Prostate gland (tissue), 2 donors: ENCODE results near the gene TMEM223. TPM values are rescaled to one million over a fixed set of nuclear protein-coding genes. Genes with fewer than 3 reads are reported as not detected.
A peak's percentile ranks its signal among the peaks of the same experiment; 100 is the strongest.
"Not testable (repeated sequence)": the region's sequence is repeated elsewhere in the genome, so short reads cannot be mapped to it uniquely, and the experiment has no call there.

ENCODE experiments used
- DNase-seq: peaks from one replicate; pipeline ENCODE4 v3.0.0-alpha.2; 2019; ENCODE audit warnings: low spot score
- H3K27ac ChIP-seq, 2 donors: fragments of 200-600 bp; sonication (generic); 2 replicates each; pipeline ENCODE4 v1.5.1; 2017 to 2019
- H3K27me3 ChIP-seq: fragments of 200-600 bp; sonication (generic); replicated peaks from 2 replicates; pipeline ENCODE4 v1.5.1; 2019; ENCODE audit not compliant: insufficient read depth
- H3K36me3 ChIP-seq, 2 donors: fragments of 200-600 bp; sonication (generic); 1 replicate in 1 of 2; 2 replicates in 1 of 2; pipeline versions ENCODE4 v1.5.1 to v1.8.1; 2017 to 2019
- H3K4me1 ChIP-seq: fragments of 200-600 bp; sonication (generic); replicated peaks from 2 replicates; pipeline ENCODE4 v1.5.1; 2019
- H3K4me3 ChIP-seq, 2 donors: fragments of 200-600 bp; sonication (generic); 2 replicates each; pipeline ENCODE4 v1.5.1; 2017 to 2019
- H3K9me3 ChIP-seq: fragments of 200-600 bp; sonication (generic); 2 replicates; pipeline ENCODE4 v1.5.1; 2017
- POLR2A ChIP-seq: fragments of 450-650 bp; IDR thresholded peaks from one replicate; pipeline ENCODE4 v1.6.1; 2016; ENCODE audit warnings: antibody characterized with exemption, mild to moderate bottlenecking
- POLR2AphosphoS5 ChIP-seq: sonication (generic); formaldehyde crosslinking; IDR thresholded peaks from one replicate; pipeline ENCODE4 v1.6.1; 2017; ENCODE audit warnings: antibody characterized with exemption
- WGBS: methylation state at CpG from one replicate; pipeline ENCODE4 v1.1.5; 2018; 5-methylcytosine and 5-hydroxymethylcytosine counted together
- intact Hi-C: fragments of 100-400 bp; cut with DNase I; formaldehyde crosslinking; loops from one replicate; pipeline ENCODE4 v1.14.2; 2022
- total RNA-seq, 2 donors: library from RNA; depleted of rRNA; stranded (reverse); fragments of >200 nt; gene quantifications; one replicate each; pipeline ENCODE4 v1.1.0, GENCODE V29; 2016
- TF ChIP-seq, protein P1 (sequence below), 4 experiments: fragments of 200-600 bp in 2 of 4; fragments of 450-650 bp in 2 of 4; sonication (generic) in 2 of 4; IDR thresholded peaks; 1 replicate in 3 of 4; 2 replicates in 1 of 4; pipeline ENCODE4 v1.5.1; 2016 to 2019; ENCODE audit warnings: antibody characterized with exemption in 4 of 4, mild to moderate bottlenecking in 2 of 4, moderate library complexity in 2 of 4

The TMEM223 gene, protein sequence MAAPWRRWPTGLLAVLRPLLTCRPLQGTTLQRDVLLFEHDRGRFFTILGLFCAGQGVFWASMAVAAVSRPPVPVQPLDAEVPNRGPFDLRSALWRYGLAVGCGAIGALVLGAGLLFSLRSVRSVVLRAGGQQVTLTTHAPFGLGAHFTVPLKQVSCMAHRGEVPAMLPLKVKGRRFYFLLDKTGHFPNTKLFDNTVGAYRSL
- 10 to 100 TPM; 35.8 to 73.6 TPM for total RNA-seq

DNA sequence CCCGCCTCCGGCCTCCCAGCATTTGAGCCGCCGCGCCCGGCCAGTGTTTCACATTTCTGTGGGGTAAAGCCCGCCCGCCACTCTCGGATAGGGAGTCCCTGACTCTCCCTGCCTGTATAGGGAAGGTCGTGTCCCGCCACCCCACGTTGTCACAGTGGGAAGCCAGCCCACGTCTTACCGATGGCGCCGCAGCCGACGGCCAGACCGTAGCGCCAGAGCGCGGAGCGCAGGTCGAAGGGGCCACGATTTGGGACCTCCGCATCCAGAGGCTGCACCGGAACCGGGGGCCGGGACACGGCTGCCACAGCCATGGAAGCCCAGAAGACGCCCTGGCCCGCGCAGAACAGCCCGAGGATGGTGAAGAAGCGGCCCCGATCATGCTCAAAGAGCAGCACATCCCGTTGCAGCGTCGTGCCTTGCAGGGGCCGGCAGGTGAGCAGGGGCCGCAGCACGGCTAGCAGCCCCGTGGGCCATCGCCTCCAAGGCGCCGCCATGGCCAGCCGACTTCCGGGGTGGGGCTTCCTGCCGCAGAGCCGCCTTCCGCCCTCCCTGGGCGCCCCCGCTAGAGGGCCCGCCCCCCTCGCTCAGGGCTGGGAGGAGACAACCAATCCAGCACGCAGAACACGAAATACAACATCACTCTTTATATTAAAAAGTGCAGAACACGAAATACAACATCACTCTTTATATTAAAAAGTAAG, at the start of gene TMEM223:
Gene TMEM223, minus strand, starts transcription at position 506 of the 701 bp plus-strand sequence. Its CDS starts 12 bp downstream, at position 494.
- Histone ChIP-seq H3K27ac (peak within 1 kb of the TSS; percentile 71 to 74), H3K27me3 (no peaks in the 10 kb centered on the region), H3K9me3 (no peaks in the 10 kb centered on the region), H3K4me1 (peaks cover 18% of the 10 kb centered on the region), H3K36me3 (peaks cover 12 to 26% of the 10 kb centered on the region in 2 donors), H3K4me3 (peak within 1 kb of the TSS; percentile 69 to 73)
- 0% methylated on average over 52 of the region's 58 CpGs for WGBS
- DNase-seq: peak; percentile 84
- TF ChIP-seq, protein P1, sequence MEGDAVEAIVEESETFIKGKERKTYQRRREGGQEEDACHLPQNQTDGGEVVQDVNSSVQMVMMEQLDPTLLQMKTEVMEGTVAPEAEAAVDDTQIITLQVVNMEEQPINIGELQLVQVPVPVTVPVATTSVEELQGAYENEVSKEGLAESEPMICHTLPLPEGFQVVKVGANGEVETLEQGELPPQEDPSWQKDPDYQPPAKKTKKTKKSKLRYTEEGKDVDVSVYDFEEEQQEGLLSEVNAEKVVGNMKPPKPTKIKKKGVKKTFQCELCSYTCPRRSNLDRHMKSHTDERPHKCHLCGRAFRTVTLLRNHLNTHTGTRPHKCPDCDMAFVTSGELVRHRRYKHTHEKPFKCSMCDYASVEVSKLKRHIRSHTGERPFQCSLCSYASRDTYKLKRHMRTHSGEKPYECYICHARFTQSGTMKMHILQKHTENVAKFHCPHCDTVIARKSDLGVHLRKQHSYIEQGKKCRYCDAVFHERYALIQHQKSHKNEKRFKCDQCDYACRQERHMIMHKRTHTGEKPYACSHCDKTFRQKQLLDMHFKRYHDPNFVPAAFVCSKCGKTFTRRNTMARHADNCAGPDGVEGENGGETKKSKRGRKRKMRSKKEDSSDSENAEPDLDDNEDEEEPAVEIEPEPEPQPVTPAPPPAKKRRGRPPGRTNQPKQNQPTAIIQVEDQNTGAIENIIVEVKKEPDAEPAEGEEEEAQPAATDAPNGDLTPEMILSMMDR (IDR thresholded peaks at IDR 0.05): peak; percentile 12 to 55 (median 30)
- TF ChIP-seq POLR2AphosphoS5: peak; percentile 92
- TF ChIP-seq POLR2A: peak; percentile 69
- intact Hi-C loops: no loop called here

DNA sequence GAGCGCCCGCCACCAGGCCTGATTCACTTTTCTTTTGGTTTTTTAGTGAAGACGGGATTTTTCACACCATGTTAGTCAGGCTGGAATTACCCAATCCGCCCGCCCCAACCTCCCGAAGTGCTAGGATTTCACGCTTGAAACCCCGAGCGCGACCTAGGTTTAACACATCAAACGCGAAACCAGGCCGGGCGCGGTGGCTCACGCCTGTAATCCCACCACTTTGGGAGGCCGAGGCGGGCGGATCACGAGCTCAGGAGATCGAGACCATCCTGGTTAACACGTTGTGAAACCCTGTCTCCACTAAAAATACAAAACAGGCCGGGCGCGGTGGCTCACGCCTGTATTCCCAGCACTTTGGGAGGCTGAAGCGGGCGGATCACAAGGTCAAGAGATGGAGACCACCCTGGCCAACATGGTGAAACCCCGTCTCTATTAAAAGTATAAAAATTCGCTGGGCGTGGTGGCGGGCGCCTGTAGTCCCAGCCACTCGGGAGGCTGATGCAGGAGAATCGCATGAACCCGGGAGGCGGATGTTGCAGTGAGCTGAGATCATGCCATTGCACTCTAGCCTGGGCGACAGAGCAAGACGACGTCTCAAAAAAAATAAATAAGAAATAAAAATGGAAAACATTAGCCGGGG, 49.0 kb upstream of the TMEM223 start:
- DNase-seq: peak; percentile 59
- WGBS: 1% methylated on average over 41 of the region's 41 CpGs
- H3K27me3 ChIP-seq, H3K36me3 ChIP-seq, intact Hi-C loops, H3K9me3 ChIP-seq: not testable (repeated sequence)
- Histone ChIP-seq H3K4me1 (peaks cover 12% of the 10 kb centered on the region), H3K4me3 (peak overlapping the region; percentile 60 to 61), H3K27ac (peak overlapping the region; percentile 98 to 99)

DNA sequence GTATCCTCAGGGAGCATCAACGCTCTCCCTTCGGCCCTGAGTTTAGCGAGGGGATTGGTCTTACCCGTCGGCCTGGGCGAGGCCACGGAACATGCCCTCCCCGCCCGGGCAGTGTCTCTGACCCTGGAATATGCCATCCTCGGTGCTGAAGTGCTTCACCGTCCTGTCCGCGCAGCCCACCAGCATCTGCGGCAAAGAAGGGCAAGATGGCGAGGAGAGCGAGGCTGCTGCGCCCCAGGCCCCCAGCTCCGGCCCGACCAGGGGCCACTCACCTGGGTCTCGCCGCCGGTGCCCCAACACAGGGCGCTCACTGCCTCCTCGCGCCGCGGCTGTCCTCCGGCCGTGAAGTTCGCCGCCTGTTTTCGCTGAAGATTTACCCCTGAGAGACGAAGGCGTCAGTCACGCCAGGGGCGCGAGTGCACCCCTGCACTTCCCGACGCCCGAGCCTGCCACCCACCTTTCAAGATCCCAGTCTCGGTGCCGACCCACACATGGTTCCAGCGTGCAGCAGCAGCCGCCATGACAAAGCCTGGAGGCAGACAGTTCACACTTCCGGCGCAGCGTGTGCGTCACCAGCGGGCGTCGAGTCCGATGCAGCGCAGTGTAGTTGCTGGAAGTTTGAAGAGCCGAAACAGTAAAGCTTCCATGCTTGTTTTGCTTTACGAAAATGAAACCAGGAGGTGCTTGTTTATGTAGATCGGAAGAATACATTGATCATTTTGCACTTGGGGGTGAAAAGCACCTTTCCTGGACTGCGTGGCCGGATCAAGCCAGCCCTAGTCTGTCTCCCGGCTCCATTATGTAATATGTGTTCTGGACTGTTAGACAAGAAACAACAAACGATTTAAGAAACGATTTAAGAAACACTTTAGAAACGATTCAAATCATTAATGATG, 47.5 kb upstream of the TMEM223 start, which contains the start of gene WDR74:
Gene WDR74, minus strand, starts transcription at position 541 of the 896 bp plus-strand sequence. Its CDS starts 20 bp downstream, at position 521.
- TF ChIP-seq POLR2AphosphoS5: peak; percentile 100
- peak; percentile 86 for TF ChIP-seq POLR2A
- TF ChIP-seq, protein P1 (IDR thresholded peaks at IDR 0.05): peak in 1 of 4 experiments; percentile 26
- Histone ChIP-seq H3K27me3 (no peaks in the 10 kb centered on the region), H3K36me3 (no peaks in the 10 kb centered on the region), H3K9me3 (no peaks in the 10 kb centered on the region), H3K27ac (peak within 1 kb of the TSS; percentile 98 to 99), H3K4me3 (peak within 1 kb of the TSS; percentile 60 to 61), H3K4me1 (peaks cover 12% of the 10 kb centered on the region)
- DNase-seq: peak; percentile 93
- 0% methylated on average over 58 of the region's 62 CpGs for WGBS
- intact Hi-C loops: no loop called here

DNA sequence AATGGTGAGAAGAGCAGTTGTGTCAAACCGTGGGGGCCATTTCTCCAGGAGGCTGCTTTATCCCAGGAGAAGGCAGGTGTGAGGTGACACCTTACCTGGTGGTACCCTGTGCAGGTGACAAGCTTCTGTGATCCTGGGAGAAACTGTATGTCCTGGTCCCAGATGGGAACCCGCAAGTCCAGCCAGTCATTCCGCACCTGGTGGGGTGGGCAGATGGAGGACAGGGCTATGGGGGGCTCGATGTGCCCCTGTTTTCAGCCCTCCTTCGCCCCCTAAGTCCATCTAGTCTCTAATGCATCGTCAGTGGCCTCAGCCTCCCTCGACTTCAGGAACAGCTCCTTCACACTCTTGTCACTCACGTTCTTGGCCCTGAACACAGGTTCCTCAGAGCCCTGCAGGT, 43.5 kb upstream of the TMEM223 start:
- Histone ChIP-seq H3K4me1 (peaks cover 6% of the 10 kb centered on the region), H3K9me3 (no peaks in the 10 kb centered on the region), H3K36me3 (no peaks in the 10 kb centered on the region), H3K4me3 (no peak overlapping the region), H3K27me3 (no peaks in the 10 kb centered on the region), H3K27ac (no peak overlapping the region)
- no peak for TF ChIP-seq POLR2AphosphoS5
- TF ChIP-seq POLR2A: no peak
- TF ChIP-seq, protein P1 (IDR thresholded peaks at IDR 0.05): no peak
- DNase-seq: no peak
- intact Hi-C loops: no loop called here
- 83% methylated on average over 8 of the region's 8 CpGs for WGBS
